H1 (cell line): ENCODE results near the gene TMC3.

Experiments used
- EZH2 ChIP-seq: fragments of 200-600 bp; sonication (generic); IDR thresholded peaks from 2 replicates; pipeline ENCODE4 v1.7.1; 2012; ENCODE audit warnings: low read depth, mild to moderate bottlenecking, moderate library complexity, low read length, inconsistent platforms; ENCODE audit not compliant: severe bottlenecking
- TAF1 ChIP-seq: IDR thresholded peaks from 2 replicates; pipeline ENCODE4 v1.6.1; 2011; ENCODE audit warnings: mild to moderate bottlenecking, low read depth, low read length
- ZNF274 ChIP-seq: IDR thresholded peaks from 2 replicates; pipeline ENCODE4 v1.7.0; 2012; ENCODE audit warnings: low read length, borderline replicate concordance; ENCODE audit errors: extremely low read depth

DNA sequence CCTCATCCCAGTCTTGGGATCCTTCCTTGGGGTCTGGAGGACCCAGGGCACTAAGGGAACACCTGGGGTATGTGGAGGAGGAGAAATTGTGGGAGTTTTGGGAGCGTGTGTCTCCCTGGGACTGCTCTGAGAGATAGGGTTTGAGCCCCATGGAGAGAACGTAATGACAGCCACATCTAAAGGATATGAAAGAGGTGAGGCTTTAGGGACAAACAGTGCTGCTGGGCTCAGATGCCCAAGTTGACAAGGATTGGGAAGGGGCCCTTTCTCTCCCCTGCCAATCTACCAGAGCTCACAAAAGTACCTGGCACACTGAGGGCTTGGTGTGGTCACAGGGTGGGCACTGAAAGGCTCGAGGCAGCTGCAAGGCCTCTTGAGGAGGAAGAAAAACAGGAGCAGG, 36.8 kb downstream of the TMC3 start:
- TF ChIP-seq EZH2 (no peak), TAF1 (no peak), ZNF274 (no peak)
